CD4-positive, alpha-beta T cell treated with Interleukin-1 beta for 1 hour (primary cell): ENCODE measurements around the gene RPAP2.
"Not testable (repeated sequence)": the region's sequence is repeated elsewhere in the genome, so short reads cannot be mapped to it uniquely, and the experiment has no call there.

Source experiments
- DNase-seq, 2 donors: peaks; one replicate each; pipeline ENCODE4 v3.0.0-alpha.2; 2020 to 2022

Gene RPAP2

DNA sequence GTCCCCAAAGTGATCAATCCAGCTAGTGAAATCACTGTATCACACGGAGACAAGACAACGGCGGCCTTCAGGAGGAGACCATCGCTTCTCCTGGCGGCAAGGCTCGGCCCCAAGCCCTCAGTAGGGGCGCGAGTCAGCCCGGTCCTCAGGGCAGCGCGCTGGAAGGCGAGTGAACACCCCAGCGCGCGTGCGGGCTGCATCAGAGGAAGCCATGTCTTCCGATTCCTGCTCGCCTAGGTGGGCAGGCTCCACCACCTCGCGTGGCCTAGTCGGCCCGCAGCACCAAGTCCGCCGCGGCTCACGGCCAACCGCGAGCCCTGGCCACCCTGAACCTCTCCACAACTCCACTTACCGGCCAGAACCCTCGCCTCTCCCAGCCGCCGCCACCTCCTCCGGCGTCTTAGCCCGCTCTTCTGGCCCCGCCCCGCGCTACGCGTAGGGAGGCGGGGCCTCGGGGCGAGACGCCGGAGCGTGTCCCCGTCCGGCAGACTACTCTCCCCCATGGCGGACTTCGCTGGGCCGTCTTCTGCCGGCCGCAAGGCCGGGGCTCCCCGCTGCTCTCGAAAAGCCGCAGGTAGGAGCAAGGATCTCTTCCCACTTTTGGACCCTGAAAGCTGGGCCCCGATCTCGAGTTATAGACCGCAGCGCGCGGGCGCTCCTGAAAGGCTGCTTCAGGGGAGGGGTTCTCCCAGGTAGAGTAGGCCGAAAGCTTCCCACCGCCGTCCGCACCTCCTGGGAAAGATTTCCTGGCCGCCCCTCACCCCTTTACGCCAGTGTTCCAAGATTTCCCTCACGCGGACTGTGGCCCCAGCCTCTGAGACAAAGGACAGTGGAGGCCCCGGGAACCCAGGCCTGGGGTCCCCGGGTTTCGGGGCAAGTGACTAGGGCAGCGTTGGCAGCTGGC is at the start of gene RPAP2, which contains the start of gene GLMN:
Gene RPAP2 (plus strand): TSS at position 487 of the 904 bp plus-strand sequence. CDS start 15 bp downstream, at position 502.
Gene GLMN (minus strand): TSS at position 415 of the 904 bp plus-strand sequence. CDS start 988 bp downstream, outside the sequence.
- DNase-seq: peak; percentile 77

DNA sequence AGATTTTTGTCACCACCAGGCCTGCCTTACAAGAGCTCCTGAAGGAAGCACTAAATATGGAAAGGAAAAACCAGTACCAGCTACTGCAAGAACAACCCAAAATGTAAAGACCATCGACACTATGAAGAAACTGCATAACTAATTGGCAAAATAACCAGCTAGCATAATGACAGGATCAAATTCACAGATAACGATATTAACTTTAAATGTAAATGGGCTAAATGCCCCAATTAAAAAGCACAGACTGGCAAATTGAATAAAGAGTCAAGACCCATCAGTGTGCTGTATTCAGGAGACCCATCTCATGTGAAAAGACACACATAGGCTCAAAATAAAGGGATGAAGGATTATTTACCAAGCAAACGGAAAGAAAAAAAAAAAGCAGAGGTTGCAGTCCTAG is 44.1 kb upstream of the RPAP2 start:
- DNase-seq: not testable (repeated sequence)

DNA sequence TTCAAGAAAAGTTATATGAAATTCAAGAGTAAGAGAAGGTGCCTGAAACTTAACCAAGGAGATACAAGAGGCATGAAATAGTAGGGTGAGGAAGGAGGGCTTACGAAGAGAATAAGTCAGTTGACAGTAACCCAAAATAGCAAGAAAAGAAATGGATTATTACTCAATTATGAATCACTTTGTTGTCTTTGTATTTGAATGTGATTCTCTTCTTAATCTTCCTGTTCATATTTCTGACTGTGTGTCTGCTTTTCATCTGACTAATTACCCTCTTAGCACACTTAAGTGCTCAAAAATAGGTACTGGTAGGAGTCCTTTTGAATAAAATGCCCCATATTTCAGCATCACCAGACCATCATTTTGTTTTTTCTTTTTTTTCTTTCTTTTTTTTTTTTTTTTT is 39.5 kb upstream of the RPAP2 start:
- no peak for DNase-seq

DNA sequence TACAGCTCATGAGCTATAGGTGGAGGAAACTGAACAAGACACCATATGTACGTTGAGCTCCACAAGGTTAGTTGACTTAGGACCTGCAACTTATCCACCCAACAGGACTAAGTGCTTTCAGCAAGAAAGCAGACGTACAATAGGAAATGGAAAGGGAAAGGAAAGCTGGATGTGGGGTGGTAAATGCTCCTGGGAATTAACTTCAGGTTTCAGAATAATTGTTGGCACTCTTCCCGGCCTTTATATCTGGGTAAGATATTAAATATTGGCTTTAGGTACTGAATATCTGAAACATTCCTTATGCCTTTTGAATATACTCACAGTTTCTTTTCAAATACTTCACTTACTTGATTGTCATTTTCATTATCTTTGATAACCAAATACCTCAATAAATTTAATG is 36.3 kb upstream of the RPAP2 start:
- DNase-seq: no peak

DNA sequence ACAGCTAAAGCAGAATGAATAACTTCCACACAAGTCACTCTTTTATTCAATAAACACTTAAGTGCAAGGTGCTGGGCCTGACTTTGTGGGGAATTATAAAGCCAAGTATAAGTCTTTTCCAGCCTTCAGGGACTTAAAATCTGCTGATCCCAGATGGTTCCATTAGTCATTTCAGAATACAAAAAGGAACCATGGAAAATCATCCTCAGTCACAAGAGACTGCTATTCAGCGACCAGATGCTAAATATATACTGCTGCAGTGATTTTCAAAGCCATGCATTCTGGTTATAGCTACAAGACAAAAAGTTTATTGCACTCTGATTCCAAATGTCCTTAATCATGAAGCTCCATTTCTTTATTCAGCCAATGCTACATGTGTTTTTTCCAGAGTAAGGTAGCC is 25.8 kb upstream of the RPAP2 start:
- DNase-seq: no peak

DNA sequence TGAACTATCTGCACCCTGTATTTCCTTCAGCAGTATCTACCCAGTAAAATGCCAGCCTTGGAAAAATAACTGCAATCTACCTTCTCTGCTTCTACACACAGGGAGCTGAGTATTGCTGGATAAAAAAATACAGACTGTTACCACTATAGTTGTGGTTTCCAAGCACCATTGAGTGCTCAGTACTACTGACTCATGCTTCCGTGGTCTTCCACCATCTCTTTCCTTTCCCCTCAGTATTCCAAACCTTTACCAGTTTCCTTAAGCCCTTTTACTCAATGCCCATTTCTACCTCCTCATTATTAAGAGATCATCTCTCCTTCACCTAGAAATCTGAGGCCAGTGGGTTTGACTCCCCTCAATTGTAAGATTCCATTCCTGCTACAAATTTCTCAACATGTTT is 23.9 kb upstream of the RPAP2 start:
- DNase-seq: no peak

DNA sequence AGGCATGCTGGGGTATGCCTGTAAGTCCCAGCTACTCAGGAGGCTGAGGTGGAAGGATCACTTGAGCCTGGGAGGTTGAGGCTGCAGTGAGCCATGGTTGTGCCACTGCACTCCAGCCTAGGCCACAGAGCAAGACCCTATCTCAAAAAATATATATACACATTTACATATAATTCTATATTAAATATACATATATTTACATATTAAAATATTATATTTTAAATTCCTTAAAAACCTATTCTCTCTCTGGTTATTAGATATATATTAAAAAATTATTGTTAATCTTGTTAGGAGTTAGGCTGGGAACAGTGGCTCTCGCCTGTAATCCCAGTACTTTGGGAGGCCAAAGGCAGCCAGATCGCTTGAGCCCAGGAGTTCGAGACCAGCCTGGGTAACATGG is 22.8 kb upstream of the RPAP2 start:
- no peak for DNase-seq

DNA sequence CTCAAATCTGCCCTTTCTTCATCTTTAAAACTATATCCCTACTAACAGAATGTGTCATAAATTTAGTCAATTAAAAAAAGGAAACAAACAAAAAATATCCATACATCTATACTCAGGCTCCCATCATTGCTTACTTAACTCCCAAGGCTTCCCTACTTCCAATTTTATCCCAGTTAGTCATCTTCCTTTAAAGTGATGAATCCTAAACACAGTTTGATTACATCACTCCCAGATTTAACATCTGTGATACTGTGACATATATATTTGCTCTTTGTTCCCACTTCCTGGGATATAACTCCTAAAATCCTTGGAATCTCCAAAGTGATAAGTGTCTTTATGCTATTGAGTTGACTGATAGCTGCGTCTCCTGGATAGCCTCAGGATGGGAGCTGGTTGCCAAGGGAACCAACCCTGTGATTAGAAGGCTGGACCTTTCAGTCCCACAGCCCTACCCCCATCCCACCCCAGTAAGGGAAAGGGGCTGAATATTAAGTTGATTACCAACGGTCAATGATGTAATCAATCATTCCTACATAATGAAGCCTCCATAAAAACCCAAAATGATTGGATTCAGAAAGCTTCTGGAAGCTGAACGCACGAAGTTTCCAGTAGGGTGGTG is 21.6 kb upstream of the RPAP2 start:
- no peak for DNase-seq

DNA sequence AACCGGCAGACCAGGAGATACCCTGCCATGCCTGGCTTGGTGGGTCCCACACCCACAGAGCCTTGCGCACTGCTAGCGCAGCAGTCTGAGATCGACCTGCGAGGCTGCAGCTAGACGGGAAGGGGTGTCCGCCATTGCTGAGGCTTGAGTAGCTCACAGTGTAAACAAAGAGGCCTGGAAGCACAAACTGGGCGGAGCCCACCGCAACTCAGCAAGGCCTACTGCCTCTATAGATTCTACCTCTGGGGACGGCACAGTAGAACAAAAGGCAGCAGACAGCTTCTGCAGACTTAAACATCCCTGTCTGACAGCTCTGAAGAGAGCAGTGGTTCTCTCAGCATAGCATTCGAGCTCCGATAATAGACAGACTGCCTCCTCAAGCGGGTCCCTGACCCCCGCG is 19.1 kb upstream of the RPAP2 start:
- not testable (repeated sequence) for DNase-seq

DNA sequence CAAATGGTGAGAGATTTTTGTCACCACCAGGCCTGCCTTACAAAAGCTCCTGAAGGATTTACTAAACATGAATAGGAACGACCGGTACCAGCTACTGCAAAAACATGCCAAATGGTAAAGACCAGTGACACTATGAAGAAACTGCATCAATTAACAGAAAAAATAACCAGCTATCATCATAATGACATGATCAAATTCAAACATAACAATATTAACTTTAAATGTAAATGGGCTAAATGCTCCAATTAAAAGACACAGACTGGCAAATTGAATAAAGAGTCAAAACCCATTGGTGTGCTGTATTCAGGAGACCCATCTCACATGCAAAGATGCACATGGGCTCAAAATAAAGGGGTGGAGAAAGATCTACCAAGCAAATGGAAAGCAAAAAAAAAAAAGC is 17.4 kb upstream of the RPAP2 start:
- DNase-seq: not testable (repeated sequence)

DNA sequence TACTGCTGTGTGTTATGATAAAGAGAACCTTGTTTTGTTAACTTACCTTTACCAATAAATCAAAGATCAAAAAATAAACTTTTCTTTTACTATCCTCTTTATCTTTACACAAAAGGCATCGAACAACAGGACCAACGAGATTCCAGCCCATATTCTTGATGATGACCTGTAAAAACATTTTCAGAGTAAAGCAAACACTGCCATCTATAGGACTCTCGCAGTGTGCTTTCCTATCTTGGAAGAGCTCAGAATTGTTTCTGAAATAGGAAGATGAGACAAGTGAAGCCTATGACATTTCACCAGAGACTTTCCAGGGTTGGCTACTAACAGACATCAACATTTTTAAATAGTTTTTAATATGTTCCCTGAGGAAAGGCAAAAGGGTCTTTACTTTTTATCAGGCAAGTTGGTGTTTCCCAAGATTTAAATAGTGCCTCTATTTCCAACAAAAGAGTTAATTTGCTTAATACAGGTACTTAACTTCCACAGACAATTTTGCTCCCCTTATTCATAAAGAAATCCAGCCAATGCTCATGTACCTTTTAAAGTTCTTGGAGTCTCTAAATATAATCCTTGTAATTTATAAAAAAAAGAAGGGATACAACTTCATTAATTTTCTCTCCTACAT is 7.4 kb upstream of the RPAP2 start:
- DNase-seq: peak in 1 of 2 donors; percentile 45

DNA sequence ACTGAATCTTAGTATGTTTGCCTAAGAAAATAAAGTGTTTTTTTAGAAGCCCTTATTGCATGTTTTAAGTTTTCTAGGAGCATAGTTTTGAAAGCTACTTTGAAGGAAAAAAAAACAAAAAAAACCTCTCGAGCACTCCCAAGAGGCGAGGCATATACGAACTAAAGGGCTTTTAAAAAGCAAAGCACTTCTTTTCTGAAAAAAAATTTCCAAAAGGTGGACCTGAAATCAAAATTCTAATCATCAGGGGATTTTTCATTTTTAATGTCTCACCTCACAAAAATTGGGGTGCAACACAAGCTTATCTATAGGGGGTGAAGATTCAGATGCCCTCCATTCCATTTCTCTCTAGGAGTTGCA is 666 bp upstream of the RPAP2 start:
- DNase-seq: no peak

DNA sequence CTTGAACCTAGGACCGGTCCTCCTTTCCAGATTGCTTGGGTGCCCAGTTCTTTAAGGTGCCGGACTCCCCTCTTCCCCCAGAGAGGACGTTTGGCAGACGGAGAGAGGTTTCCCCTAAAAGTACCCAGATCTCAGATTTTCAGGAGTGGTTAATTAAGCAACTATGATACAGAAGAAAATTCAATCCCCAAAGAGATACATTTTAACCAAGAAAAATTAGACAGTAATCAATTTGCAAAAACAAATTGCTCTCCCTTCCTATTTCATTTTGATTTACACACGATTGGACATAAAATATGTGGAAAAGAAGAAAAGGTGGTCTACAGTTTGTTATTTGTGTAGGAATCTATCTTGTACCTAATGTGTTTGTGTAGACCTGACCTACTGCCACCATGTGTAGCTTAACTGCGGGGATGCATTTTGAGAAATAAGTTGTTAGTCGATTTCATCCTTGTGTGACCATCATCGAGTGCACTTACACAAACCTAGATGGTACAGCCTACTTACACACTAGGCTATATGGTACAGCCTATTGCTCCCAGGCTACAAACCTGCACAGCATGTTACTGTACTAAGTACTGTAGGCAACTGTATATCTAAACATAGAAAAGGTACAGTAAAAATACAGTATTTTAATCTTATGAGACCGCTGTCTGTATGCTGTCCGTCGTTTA is 755 bp downstream of the RPAP2 start:
- no peak for DNase-seq

DNA sequence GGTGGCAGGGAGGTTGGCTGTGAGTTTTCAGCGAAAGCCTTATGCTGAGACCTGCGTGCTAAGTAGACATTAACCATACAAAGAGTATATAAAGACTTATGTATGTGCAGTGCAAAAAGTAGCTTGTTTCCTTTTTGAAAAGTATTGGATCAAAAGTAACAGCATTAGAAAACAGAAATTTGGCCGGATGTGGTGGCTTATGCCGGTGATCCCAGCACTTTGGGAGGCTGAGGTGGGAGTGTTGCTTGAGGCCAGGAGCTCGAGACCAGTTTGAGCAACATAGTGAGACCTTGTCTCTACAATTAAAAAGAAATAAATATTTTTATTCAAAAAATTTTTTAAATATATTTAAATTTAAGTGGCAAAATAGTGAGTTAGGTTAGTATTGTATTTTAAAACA is 2.2 kb downstream of the RPAP2 start:
- DNase-seq: no peak

DNA sequence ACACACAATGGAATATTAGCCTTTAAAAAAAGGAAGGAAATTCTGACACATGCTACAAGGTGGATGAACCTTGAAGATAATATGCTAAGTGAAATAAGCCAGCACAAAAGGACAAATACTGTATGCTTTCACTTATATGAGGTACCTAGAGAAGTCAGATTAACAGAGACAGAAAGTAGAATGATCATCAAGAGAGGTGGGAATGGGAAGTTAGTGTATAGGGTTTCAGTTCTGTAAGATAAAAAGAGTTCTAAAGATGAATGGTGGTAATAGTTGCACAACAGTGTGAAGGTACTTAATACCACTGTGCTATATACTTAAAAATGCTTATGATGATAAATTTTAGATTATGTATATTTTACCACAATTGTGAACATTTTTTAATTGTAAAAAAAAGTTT is 7.2 kb downstream of the RPAP2 start:
- no peak for DNase-seq

DNA sequence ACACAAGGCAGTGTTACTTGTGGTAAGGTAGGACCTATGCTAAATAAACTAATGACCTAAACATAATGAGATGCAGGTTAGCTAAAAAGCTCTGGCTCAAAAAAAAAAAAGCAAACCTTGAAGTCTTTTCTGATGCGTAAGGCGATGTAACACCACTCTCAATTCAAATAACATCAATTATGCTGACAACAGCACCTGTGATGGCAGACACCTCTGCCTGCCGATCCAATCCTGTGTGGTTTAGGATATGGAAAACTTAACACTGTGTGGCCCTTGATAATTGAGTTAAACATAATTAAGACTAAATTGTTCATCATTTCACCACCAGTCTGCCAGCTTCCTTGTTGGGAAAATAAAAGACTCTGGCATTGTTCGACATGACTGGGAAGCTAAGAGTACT is 9.1 kb downstream of the RPAP2 start:
- DNase-seq: no peak

DNA sequence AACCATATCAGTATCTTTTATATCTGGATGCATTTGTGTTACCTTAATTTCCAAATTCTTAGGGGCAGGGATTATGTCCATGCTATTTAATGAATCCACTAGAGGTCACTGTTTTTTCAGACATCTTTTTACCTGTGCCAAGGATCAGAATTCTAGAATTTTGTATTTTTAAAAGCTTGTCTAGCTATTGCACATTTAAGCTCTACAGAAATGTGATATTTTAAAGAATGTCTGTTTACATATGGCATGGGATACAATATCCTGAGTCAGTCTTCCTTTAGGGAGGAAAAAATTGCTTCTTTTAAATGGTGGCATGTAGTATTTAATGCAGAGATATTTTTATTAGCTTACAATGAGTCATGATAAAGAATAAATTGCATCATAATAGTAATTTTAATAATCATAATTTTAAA is 11.3 kb downstream of the RPAP2 start:
- peak in 1 of 2 donors; percentile 54 for DNase-seq

DNA sequence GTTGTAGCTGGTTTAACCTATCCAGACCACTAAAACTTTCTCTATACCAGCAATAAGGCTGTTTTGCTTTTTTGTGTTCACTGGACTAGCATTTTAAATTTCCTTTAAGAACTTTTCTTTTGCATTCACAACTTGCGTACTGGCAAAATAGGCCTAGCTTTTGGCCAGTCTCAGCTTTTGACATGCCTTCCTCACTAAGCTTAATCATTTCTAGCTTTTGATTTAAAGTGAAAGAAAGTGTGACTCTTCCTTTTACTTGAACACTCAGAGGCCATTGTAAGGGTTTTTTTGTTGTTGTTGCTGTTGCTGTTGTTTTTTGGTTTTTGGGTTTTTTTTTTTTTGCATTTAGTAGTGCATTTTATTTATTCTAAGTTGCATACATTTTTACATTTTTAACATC is 15.2 kb downstream of the RPAP2 start:
- no peak for DNase-seq

DNA sequence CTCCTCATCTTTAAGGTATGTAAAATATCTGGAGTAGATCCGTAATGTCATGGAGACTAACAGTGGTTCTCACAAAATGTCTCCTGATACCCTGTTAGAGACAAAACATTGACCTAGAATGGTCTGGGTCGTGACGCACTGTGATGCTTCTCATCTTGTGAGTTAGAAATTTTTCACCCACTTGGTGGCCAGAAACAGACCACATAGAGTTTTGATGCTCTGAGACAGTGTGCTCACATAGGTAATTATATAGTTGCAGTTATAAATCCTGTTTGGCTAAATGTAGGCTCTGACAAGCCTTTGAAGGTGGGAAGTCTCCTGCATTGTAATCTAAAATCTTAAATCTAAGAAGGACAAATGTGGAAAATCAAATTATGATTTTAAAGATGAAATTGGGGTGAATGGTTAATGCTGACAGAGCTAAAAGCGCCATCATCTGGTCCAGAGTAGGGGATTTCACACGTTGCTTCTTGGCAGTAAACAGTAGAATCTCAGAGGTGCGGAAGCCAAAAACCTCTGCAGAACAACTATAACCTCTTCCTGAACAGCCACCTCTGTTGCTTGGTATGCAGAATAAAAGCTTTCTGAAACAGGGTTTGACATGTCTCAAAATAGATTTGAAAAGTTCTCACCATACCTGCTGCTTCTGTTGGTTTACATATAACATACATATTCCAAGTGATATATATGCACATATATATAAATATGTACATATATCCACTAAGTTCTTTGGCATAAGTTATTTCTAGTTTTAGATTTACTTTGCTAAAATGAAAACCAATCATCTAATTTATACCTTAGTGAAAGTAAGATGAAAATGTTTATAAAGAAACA is 17.1 kb downstream of the RPAP2 start:
- DNase-seq: peak; percentile 57 to 67

DNA sequence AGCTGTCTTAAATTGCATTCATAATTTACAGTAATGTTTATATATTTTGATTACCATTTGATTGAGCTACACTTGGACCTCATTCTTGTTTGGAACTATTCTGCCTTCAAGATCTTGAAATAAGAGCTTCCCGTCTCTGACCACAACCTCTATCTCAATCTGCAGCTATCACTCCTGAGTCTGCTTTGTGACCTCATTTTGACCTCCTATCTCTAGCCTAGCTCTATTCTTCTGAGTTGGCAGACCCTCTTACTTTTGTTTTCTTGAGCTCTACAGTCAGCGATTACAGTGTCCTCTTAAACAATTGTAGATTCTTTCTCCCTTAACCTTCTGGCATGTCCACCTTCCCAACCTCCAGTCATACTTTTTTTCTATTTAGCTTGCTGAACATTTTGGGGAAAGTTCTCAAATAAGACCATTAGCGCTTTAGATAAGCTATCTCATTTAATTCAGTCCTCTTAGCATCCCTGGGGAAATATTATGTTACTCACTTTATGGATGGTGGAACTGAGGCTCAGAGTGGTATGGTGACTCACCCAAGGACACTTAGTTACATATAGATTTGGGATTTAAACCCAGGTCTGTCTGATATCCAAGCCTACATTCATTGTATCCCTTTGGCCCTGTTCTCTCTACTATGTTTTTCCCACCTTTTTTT is 19.1 kb downstream of the RPAP2 start:
- peak in 1 of 2 donors; percentile 42 for DNase-seq
